ENCODE results near the gene GATA3. TPM values are rescaled to one million over a fixed set of nuclear protein-coding genes. Genes with fewer than 3 reads are reported as not detected.
A peak's percentile ranks its signal among the peaks of the same experiment; 100 is the strongest.

GATA3 gene
- total and polyA plus RNA-seq, 2 experiments from 2014 or later: 0.23 TPM; not detected in 1

DNA sequence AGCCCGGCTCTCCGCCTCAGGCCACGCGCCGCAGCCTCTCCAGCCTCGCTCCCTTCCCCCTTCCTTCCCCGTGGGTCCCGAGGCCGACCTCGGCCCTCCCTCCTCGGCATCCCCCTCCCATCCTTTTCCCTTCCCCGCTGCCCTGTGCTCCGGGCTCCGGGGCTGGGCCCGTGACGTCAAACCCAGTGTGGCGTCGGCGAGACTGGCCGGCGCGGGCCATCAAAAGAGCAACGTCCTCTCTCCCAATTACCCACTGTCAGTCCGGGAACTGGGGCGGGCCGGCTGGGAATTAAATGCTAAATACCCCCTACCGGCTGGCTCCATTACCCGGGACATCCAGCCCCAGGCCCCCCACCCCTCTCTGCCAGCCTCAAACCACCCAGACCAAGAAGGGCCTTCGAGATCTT, 2.6 kb upstream of the GATA3 start:
- ATAC-seq (peak; percentile 1), DNase-seq (ENCODE audit: low spot score) (peak; percentile 78)
- H4K20me1 ChIP-seq (replicated peaks; ENCODE audit: insufficient read depth): peaks cover 9% of the 10 kb centered on the region; the same call in 1 of the 2 replicates
- H3K36me3 Mint-ChIP-seq (ENCODE audit: low read depth): peaks cover 2% of the 10 kb centered on the region; the same call in 1 of the 3 replicates
- H2AFZ ChIP-seq: no peak overlapping the region; the same call in 1 of the 2 replicates
- no peak overlapping the region for H3K27ac ChIP-seq (ENCODE audit: low read depth)
- TF ChIP-seq CREB1 (CRISPR knock-in tag; IDR thresholded peaks at IDR 0.05; ENCODE audit: low read depth) (peak; percentile 84), ZNF114 (CRISPR knock-in tag; IDR thresholded peaks at IDR 0.05) (no peak)
- H3F3A ChIP-seq (replicated peaks; ENCODE audit: low read depth): peaks cover 31% of the 10 kb centered on the region
- H3K9me2 ChIP-seq (ENCODE audit: insufficient read depth): no peaks in the 10 kb centered on the region
- H3K4me3 ChIP-seq: peak overlapping the region; percentile 60
- no peaks in the 10 kb centered on the region; the same call in 2 of the 3 replicates for H3K9me3 Mint-ChIP-seq
- peaks cover 91% of the 10 kb centered on the region for H3K27me3 Mint-ChIP-seq (ENCODE audit: insufficient read depth, low read depth, poor library complexity)
- peaks cover 50% of the 10 kb centered on the region for H3K4me1 Mint-ChIP-seq
- H3K27ac Mint-ChIP-seq: no peak overlapping the region
- H3K36me3 ChIP-seq (ENCODE audit: insufficient read depth): no peaks in the 10 kb centered on the region
- H3K4me3 Mint-ChIP-seq: peak overlapping the region; percentile 66
- H3K27me3 ChIP-seq (ENCODE audit: insufficient read depth): peaks cover 97% of the 10 kb centered on the region
- H3K79me2 ChIP-seq (replicated peaks; ENCODE audit: insufficient read depth): no peaks in the 10 kb centered on the region
- peaks cover 49% of the 10 kb centered on the region for H3K4me1 ChIP-seq (ENCODE audit: insufficient read depth)
- H3K4me2 ChIP-seq: peak overlapping the region; percentile 99

DNA sequence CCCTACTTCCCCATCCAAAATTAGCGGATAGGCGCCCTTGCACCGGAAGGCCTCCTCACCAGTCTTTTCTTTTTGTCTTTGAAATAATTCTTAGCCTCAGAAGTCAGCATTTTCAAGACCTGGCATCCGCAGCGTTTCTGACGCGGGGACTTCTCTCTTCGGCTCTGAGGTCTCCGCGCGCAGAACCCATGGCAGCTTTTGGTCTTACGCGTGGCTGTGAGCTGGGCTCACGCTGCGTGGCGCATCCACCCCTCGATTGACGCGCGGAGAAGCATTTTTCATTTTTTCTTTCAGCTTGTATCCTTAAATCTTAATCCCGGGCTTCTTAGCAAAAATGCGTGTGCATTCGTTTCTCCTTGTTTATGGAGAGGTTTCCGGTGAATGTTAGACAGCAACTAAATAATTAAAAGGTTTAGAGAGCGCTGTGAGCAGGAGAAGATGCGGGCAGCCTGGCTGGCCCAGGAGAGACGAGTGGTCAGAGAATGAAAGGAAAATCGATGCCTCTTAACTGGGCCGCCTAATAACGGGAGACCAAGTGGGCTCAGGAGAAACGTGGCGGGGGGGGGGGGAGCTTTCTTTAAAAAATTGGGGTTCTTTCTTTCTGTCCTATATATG, 2.0 kb upstream of the GATA3 start:
- no peak for DNase-seq (ENCODE audit: low spot score)
- H3K27me3 Mint-ChIP-seq (ENCODE audit: insufficient read depth, low read depth, poor library complexity): peaks cover 91% of the 10 kb centered on the region
- H3K4me3 ChIP-seq: peak overlapping the region; percentile 60

More for the DNA sequence above, 2.0 kb upstream of the GATA3 start:
- Histone ChIP-seq H3K4me2 (peak overlapping the region; percentile 99), H3K27me3 (ENCODE audit: insufficient read depth) (peaks cover 97% of the 10 kb centered on the region), H3K4me1 (ENCODE audit: insufficient read depth) (peaks cover 49% of the 10 kb centered on the region), H2AFZ (no peak overlapping the region), H3K9me2 (ENCODE audit: insufficient read depth) (no peaks in the 10 kb centered on the region), H3F3A (replicated peaks; ENCODE audit: low read depth) (peaks cover 31% of the 10 kb centered on the region), H4K20me1 (replicated peaks; ENCODE audit: insufficient read depth) (peaks cover 4% of the 10 kb centered on the region; the same call in 1 of the 2 replicates), H3K27ac (ENCODE audit: low read depth) (no peak overlapping the region), H3K36me3 (ENCODE audit: insufficient read depth) (no peaks in the 10 kb centered on the region), H3K79me2 (replicated peaks; ENCODE audit: insufficient read depth) (no peaks in the 10 kb centered on the region)
- Mint-ChIP-seq H3K4me1 (peaks cover 51% of the 10 kb centered on the region), H3K36me3 (ENCODE audit: low read depth) (peaks cover 2% of the 10 kb centered on the region; the same call in 1 of the 3 replicates), H3K4me3 (peak overlapping the region; percentile 66), H3K9me3 (no peaks in the 10 kb centered on the region; the same call in 2 of the 3 replicates), H3K27ac (no peak overlapping the region)
- ATAC-seq: no peak
- TF ChIP-seq, protein P1, sequence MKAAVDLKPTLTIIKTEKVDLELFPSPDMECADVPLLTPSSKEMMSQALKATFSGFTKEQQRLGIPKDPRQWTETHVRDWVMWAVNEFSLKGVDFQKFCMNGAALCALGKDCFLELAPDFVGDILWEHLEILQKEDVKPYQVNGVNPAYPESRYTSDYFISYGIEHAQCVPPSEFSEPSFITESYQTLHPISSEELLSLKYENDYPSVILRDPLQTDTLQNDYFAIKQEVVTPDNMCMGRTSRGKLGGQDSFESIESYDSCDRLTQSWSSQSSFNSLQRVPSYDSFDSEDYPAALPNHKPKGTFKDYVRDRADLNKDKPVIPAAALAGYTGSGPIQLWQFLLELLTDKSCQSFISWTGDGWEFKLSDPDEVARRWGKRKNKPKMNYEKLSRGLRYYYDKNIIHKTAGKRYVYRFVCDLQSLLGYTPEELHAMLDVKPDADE (IDR thresholded peaks at IDR 0.05): no peak
- TF ChIP-seq, protein P2, sequence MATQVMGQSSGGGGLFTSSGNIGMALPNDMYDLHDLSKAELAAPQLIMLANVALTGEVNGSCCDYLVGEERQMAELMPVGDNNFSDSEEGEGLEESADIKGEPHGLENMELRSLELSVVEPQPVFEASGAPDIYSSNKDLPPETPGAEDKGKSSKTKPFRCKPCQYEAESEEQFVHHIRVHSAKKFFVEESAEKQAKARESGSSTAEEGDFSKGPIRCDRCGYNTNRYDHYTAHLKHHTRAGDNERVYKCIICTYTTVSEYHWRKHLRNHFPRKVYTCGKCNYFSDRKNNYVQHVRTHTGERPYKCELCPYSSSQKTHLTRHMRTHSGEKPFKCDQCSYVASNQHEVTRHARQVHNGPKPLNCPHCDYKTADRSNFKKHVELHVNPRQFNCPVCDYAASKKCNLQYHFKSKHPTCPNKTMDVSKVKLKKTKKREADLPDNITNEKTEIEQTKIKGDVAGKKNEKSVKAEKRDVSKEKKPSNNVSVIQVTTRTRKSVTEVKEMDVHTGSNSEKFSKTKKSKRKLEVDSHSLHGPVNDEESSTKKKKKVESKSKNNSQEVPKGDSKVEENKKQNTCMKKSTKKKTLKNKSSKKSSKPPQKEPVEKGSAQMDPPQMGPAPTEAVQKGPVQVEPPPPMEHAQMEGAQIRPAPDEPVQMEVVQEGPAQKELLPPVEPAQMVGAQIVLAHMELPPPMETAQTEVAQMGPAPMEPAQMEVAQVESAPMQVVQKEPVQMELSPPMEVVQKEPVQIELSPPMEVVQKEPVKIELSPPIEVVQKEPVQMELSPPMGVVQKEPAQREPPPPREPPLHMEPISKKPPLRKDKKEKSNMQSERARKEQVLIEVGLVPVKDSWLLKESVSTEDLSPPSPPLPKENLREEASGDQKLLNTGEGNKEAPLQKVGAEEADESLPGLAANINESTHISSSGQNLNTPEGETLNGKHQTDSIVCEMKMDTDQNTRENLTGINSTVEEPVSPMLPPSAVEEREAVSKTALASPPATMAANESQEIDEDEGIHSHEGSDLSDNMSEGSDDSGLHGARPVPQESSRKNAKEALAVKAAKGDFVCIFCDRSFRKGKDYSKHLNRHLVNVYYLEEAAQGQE (IDR thresholded peaks at IDR 0.05; ENCODE audit: unreplicated experiment): no peak
- TF ChIP-seq, protein P3, sequence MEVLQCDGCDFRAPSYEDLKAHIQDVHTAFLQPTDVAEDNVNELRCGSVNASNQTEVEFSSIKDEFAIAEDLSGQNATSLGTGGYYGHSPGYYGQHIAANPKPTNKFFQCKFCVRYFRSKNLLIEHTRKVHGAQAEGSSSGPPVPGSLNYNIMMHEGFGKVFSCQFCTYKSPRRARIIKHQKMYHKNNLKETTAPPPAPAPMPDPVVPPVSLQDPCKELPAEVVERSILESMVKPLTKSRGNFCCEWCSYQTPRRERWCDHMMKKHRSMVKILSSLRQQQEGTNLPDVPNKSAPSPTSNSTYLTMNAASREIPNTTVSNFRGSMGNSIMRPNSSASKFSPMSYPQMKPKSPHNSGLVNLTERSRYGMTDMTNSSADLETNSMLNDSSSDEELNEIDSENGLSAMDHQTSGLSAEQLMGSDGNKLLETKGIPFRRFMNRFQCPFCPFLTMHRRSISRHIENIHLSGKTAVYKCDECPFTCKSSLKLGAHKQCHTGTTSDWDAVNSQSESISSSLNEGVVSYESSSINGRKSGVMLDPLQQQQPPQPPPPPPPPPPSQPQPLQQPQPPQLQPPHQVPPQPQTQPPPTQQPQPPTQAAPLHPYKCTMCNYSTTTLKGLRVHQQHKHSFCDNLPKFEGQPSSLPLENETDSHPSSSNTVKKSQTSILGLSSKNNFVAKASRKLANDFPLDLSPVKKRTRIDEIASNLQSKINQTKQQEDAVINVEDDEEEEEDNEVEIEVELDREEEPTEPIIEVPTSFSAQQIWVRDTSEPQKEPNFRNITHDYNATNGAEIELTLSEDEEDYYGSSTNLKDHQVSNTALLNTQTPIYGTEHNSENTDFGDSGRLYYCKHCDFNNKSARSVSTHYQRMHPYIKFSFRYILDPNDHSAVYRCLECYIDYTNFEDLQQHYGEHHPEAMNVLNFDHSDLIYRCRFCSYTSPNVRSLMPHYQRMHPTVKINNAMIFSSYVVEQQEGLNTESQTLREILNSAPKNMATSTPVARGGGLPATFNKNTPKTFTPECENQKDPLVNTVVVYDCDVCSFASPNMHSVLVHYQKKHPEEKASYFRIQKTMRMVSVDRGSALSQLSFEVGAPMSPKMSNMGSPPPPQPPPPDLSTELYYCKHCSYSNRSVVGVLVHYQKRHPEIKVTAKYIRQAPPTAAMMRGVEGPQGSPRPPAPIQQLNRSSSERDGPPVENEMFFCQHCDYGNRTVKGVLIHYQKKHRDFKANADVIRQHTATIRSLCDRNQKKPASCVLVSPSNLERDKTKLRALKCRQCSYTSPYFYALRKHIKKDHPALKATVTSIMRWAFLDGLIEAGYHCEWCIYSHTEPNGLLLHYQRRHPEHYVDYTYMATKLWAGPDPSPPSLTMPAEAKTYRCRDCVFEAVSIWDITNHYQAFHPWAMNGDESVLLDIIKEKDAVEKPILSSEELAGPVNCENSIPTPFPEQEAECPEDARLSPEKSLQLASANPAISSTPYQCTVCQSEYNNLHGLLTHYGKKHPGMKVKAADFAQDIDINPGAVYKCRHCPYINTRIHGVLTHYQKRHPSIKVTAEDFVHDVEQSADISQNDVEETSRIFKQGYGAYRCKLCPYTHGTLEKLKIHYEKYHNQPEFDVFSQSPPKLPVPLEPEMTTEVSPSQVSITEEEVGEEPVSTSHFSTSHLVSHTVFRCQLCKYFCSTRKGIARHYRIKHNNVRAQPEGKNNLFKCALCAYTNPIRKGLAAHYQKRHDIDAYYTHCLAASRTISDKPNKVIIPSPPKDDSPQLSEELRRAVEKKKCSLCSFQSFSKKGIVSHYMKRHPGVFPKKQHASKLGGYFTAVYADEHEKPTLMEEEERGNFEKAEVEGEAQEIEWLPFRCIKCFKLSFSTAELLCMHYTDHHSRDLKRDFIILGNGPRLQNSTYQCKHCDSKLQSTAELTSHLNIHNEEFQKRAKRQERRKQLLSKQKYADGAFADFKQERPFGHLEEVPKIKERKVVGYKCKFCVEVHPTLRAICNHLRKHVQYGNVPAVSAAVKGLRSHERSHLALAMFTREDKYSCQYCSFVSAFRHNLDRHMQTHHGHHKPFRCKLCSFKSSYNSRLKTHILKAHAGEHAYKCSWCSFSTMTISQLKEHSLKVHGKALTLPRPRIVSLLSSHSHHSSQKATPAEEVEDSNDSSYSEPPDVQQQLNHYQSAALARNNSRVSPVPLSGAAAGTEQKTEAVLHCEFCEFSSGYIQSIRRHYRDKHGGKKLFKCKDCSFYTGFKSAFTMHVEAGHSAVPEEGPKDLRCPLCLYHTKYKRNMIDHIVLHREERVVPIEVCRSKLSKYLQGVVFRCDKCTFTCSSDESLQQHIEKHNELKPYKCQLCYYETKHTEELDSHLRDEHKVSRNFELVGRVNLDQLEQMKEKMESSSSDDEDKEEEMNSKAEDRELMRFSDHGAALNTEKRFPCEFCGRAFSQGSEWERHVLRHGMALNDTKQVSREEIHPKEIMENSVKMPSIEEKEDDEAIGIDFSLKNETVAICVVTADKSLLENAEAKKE (CRISPR knock-in tag; IDR thresholded peaks at IDR 0.05): no peak
- TF ChIP-seq EZH2 (IDR thresholded peaks at IDR 0.05; ENCODE audit: low read depth, unreplicated experiment) (peak; percentile 89), STAT1 (IDR thresholded peaks at IDR 0.05; ENCODE audit: unreplicated experiment) (no peak), EZH2phosphoT487 (IDR thresholded peaks at IDR 0.05; ENCODE audit: unreplicated experiment) (no peak)

Data from GM23338 (cell line).